GM18909 (cell line): Measurements from ENCODE around the gene NUCB1.

ENCODE experiments used
- ATAC-seq: cut with Tn5 transposase; IDR thresholded peaks from one replicate; pipeline ENCODE4 v1.9.1; 2021; ENCODE audit warnings: mild to moderate bottlenecking; ENCODE audit not compliant: unreplicated experiment, poor library complexity

NUCB1 gene

GRCh38 chr19:48958006-48958405 lies 57.9 kb downstream of the NUCB1 start:
- ATAC-seq: no peak

DNA sequence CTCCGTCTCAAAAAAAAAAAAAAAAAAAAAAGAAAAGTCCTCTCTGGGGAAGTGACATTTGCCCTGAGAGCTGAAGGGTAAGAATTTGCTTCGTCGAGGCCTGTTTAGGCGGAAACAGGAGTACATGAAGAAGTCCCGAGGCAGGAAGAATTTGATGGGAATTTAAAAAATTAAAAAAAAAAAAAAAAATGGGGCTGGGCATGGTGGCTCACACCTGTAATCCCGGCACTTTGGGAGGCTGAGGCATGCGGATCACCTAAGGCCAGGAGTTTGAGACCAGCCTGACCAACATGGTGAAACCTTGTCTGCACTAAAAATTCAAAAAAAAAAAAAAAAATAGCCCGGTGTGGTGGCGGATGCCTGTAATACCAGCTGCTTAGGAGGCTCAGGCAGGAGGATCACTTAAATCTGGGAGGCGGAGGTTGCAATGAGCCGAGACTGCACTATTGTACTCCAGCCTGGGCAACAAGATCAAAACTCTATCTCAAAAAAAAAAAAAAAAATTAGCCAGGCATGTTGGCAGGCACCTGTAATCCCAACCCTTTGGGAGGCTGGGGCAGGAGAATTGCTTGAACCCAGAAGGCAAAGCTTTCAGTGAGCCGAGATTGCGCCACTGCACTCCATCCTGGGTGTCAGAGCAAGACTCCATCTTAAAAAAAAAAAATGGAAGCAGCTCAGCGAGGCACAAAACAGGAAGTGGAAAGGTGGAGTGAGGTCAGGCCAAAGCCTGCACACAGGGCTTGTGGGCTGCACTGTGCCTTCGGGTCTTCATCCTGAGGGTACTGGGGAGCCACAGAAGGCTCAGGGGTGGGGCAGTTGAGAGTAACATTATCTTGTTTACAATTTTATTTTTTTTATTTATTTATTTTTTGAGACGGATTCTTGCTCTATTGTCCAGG lies 59.5 kb downstream of the NUCB1 start:
- ATAC-seq: no peak

DNA sequence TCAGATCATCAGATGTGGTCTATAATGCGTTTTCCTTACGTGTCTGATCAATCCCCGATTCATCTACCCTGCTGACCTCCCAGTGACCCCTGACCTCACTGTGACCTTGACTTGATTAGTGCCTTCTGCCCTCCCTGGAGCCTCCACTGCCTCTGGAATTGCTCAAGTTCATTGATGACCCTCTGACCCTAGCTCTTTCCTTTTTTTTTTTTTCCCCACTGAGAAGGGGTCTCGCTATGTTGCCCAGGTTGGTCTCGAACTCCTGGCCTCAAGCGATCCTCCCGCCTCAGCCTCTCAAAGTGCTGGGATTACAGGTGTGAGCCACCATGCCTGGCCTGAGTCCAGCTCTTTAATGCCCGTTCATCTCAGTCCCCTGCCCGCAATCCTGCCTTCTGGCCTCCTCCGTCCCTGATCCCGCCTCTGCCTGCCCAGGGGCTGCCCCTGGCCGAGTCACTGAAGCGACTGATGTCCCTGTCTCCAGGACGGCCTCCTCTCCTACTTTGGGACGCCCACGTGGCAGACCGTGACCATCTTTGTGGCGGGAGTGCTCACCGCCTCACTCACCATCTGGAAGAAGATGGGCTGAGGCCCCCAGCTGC lies 61.0 kb downstream of the NUCB1 start:
- ATAC-seq: no peak

GRCh38 chr19:48961673-48962028 lies 61.5 kb downstream of the NUCB1 start:
- ATAC-seq: no peak

GRCh38 chr19:48962029-48962848 lies 62.1 kb downstream of the NUCB1 start:
- ATAC-seq: peak; percentile 33

GRCh38 chr19:48962849-48963165 lies 62.7 kb downstream of the NUCB1 start:
- no peak for ATAC-seq

DNA sequence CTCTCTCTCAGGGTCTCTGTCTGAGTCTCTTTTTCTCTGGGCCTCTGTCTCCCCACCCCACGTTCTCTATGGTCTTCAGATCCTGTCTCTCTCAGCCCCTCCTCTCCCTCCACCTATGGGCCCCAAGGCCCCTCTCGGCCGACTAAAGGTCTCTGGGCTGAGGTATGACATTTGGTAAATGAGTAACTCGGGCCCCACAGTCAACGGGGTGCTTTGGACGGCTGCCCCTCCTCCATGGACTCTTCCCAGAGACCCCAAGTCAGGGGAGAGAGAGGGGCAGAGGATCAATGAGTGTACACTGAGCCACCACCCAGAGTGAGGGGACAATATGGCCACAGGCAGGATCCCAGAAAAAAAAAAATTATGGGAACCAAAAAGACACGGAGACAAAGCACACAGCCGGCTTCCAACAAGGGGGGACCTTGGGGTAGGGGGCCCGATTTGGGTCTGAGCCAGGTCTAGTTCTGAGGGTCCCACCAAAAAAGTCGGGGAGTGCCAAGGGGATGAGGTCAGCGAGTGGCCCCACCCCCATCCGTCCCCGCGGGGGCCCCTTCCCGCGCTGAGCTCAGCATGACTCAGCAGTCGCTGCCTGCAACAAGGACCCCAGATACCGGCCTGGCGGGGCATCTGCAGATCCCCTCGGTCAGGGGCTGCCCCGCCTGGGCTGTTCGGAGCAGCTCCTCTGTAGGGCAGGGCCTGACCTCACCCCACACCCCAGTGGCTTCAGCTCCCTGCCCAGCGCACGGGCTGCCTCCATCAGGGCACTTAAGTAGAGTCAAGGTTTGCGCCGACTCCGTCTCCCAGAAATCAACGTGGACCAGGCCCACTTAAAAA lies 63.5 kb downstream of the NUCB1 start:
- ATAC-seq: peak; percentile 22

- no peak for ATAC-seq
These were observed 64.3 kb downstream of the NUCB1 start for GRCh38 chr19:48964205-48965039.

- ATAC-seq: peak; percentile 58
These were observed 65.1 kb downstream of the NUCB1 start, which contains the start of gene FTL for GRCh38 chr19:48965040-48965805. Gene FTL (plus strand): TSS chr19:48965309. CDS start chr19:48965508, 199 bp downstream.

DNA sequence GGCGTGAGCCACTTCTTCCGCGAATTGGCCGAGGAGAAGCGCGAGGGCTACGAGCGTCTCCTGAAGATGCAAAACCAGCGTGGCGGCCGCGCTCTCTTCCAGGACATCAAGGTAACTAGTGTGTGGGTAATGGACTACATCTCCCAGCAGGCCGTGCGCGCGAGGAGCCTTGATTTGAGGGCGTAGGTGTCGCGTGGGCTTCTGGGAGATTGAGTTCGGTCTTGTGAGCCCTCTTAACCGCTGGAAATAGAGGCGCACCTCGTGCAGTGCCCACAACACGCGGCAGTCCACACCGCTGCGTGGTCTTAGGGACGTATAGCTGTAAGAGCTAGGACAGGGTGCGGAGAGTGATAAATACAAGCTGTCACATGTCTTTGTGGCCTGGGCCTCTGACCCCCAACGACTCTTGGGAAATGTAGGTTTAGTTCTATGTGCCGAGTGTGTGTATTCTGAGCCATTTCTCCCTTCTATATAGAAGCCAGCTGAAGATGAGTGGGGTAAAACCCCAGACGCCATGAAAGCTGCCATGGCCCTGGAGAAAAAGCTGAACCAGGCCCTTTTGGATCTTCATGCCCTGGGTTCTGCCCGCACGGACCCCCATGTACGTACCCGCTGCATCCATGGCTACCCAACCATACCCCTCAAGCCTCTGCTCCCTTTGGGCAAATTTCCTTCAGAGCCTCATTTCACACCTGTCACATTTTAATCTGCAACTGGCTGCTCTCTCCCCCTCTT lies 65.9 kb downstream of the NUCB1 start:
- ATAC-seq: peak; percentile 23

DNA sequence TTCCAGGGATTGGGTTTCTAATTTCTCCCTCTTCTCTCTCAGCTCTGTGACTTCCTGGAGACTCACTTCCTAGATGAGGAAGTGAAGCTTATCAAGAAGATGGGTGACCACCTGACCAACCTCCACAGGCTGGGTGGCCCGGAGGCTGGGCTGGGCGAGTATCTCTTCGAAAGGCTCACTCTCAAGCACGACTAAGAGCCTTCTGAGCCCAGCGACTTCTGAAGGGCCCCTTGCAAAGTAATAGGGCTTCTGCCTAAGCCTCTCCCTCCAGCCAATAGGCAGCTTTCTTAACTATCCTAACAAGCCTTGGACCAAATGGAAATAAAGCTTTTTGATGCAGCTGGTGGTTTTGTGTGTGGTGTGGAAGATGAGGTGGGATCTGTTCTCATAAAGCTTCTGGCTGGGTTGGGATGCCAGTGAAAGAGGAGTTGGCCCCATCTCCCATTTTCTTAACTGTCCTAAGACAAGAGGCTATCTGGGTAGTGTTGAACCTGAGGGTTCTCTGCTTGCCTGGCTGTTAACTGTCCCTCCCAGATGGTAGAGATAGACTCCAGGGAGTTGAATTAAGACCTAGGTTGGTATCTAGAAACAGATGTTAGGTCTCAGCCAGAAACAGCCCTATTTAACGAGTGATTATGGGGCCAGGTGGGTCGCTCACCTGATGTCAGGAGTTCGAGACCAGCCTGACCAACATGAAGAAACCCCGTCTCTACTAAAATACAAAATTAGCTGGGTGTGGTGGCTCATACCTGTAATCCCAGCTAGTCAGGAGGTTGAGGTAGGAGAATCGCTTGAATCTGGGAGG lies 66.6 kb downstream of the NUCB1 start:
- ATAC-seq: no peak

- ATAC-seq: no peak
These were observed 67.5 kb downstream of the NUCB1 start for GRCh38 chr19:48967346-48968178.

DNA sequence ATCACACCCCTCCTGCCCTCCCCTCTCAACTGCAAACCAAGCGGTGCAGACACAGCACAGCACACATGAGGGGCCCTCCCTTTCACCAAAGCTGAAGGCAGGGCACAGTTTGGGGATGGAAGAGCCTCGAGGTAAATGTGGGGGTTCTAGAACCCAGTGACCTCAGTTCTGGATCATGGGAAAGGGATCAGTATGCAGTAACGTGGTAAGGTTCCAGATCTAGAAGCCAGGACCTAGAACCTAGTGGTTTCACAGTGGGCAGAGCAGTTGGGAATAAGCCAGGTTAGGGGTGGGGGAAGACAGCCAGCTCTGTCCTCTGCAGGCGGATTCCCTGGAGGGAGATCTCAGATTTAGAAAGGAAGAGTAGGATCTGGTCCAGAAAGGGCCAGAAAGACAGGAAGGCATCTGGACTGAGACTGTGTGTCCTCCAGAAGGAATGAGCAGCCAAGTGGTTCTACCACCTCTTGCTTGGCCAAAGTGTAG lies 68.1 kb downstream of the NUCB1 start:
- no peak for ATAC-seq

GRCh38 chr19:48968813-48969218 lies 68.7 kb downstream of the NUCB1 start:
- ATAC-seq: no peak

- ATAC-seq: no peak
These were observed 69.4 kb downstream of the NUCB1 start for GRCh38 chr19:48969276-48970138.
